Measurements from ENCODE around the gene TMPRSS7.

DNA sequence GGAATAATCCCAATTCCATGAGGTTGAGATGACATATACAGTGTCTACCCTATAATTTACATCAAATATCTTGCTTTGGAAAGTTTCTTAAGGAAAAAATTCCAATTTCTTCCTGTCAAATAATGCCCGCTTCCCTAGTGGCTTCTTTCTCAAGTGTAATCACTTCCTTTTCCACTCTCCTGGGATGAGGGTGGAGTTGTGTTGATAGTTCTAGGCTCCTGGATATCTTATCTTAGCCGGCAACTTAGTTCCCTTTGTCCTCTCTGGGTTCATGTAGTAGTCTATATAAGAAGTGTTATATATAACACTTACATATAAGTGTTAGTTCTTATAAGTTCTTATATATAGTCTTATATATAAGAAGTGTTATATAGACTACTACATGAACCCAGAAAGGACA is 24.9 kb upstream of the TMPRSS7 start:
- TF ChIP-seq, protein P1, sequence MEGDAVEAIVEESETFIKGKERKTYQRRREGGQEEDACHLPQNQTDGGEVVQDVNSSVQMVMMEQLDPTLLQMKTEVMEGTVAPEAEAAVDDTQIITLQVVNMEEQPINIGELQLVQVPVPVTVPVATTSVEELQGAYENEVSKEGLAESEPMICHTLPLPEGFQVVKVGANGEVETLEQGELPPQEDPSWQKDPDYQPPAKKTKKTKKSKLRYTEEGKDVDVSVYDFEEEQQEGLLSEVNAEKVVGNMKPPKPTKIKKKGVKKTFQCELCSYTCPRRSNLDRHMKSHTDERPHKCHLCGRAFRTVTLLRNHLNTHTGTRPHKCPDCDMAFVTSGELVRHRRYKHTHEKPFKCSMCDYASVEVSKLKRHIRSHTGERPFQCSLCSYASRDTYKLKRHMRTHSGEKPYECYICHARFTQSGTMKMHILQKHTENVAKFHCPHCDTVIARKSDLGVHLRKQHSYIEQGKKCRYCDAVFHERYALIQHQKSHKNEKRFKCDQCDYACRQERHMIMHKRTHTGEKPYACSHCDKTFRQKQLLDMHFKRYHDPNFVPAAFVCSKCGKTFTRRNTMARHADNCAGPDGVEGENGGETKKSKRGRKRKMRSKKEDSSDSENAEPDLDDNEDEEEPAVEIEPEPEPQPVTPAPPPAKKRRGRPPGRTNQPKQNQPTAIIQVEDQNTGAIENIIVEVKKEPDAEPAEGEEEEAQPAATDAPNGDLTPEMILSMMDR (IDR thresholded peaks at IDR 0.05), result no peak
- TF ChIP-seq POLR2AphosphoS5 (IDR thresholded peaks at IDR 0.05), result no peak
